Fibroblast of mammary gland (primary cell): ENCODE data around the gene OR4D1.
A peak's percentile ranks its signal among the peaks of the same experiment; 100 is the strongest.

Experiments
- DNase-seq: peaks from one replicate; pipeline ENCODE4 v3.0.0-alpha.2; 2010; ENCODE audit warnings: low read depth
- H3K4me3 ChIP-seq: 2 replicates; pipeline ENCODE4 v1.5.1; 2011; ENCODE audit warnings: low read depth, mild to moderate bottlenecking, low read length, moderate library complexity; ENCODE audit not compliant: control insufficient read depth
- CTCF ChIP-seq: conservative IDR thresholded peaks from 2 replicates; pipeline ENCODE4 v1.5.1; 2011; ENCODE audit warnings: low read depth, low read length, inconsistent platforms; ENCODE audit not compliant: control insufficient read depth, insufficient read depth

The OR4D1 gene

GRCh38 chr17:58184308-58184985, 36.3 kb downstream of the OR4D1 start:
- DNase-seq: no peak
- no peak for TF ChIP-seq CTCF

GRCh38 chr17:58184986-58185761, 37.0 kb downstream of the OR4D1 start:
- H3K4me3 ChIP-seq: no peak overlapping the region
- no peak for TF ChIP-seq CTCF
- DNase-seq: no peak

More at GRCh38 chr17:58184308-58184985, 36.3 kb downstream of the OR4D1 start:
- H3K4me3 ChIP-seq: no peak overlapping the region

GRCh38 chr17:58186591-58186990, 38.4 kb downstream of the OR4D1 start:
- no peak overlapping the region for H3K4me3 ChIP-seq
- TF ChIP-seq CTCF: no peak
- DNase-seq: no peak

- TF ChIP-seq CTCF: no peak
- DNase-seq: no peak
- no peak overlapping the region for H3K4me3 ChIP-seq
Observed at GRCh38 chr17:58187063-58187462, 38.9 kb downstream of the OR4D1 start.

GRCh38 chr17:58187675-58188074, 39.5 kb downstream of the OR4D1 start:
- H3K4me3 ChIP-seq: no peak overlapping the region
- DNase-seq: no peak
- TF ChIP-seq CTCF: no peak

GRCh38 chr17:58189436-58190146, 41.4 kb downstream of the OR4D1 start:
- DNase-seq: peak; percentile 91
- TF ChIP-seq CTCF: no peak
- H3K4me3 ChIP-seq: no peak overlapping the region
